T follicular helper cell (primary cell): ENCODE results near the gene ZNF438.

Source experiments
- DNase-seq: peaks from one replicate; pipeline ENCODE4 v3.0.0-alpha.2; 2020; ENCODE audit warnings: low read depth

Gene ZNF438

DNA sequence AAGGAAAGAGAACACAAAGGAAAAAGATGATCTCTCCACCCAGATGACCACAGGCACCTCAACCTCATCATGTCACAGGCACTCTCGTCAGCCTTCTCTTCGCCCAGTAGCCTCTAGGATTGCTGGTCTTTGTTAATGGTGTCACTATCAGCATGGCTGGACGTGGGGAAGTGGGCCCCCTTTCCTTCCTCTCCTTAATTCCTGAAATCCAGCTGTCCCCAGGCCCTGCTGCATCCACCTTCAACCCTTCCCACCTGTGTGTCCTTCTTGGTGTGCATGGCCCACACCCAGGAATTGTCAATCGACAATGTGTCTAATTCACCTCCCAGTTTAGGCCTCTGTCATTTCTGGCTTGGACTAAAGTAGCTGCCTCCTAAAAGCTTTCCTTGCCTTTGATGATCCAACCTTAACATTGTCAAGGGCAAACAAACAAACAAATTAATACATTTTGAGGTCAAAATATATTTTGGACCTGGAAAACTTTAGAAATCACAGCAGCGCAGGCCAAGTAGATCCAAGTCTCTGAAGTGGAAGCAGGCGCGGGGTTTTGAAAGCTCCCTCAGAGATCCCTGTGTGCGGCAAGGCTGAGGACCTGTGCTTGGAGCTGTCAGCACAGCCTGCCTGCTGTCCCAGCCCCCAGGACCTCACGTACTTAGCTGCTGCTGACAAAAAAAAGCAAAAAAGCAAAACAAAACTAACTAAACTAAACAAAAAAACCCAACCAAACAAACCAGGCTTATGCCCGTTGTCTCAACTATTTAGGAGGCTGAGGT is 208.8 kb downstream of the ZNF438 start:
- DNase-seq = no peak

- DNase-seq = no peak
Measured at GRCh38 chr10:30821994-30822692, 209.5 kb downstream of the ZNF438 start.

DNA sequence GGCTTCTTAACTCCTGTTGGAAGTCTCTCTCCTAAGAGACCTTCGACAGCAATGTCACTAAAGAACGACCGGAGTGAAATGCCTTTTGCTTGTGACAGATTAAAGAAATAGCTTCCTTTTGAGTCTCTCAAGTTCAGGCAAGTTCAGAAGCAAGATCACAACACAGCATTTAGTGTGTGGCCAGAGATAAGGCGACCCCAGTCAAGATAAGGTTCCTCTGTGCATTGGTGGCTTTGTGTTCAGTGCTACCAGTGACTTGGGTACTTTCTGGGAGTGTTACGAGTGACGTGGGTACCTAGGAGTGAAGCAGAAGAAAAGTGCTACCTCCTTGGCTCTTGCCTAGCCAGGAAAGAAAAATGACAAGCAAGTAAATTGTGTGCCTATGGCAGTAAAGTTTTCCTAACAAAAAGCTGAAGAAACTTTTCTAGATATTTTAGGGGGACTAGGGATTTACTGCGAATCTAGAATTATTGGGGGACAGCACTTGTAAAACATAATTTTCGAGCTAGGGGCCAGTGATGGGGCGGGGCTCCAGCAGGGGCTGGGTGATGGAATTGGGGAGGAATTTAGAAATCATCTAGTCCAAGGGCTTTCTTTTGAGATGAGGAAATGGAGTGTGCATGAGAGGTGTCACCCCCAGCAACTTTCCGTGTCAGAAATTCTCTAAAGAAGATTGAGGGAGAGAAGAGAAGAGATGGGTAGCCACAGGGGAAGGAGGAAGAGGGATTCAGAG is 210.2 kb downstream of the ZNF438 start:
- DNase-seq = no peak

GRCh38 chr10:30820261-30820991 is 211.2 kb downstream of the ZNF438 start:
- no peak for DNase-seq

- no peak for DNase-seq
Measured at GRCh38 chr10:30819341-30820181, 212.1 kb downstream of the ZNF438 start.

GRCh38 chr10:30818854-30819253 is 212.8 kb downstream of the ZNF438 start:
- no peak for DNase-seq

DNA sequence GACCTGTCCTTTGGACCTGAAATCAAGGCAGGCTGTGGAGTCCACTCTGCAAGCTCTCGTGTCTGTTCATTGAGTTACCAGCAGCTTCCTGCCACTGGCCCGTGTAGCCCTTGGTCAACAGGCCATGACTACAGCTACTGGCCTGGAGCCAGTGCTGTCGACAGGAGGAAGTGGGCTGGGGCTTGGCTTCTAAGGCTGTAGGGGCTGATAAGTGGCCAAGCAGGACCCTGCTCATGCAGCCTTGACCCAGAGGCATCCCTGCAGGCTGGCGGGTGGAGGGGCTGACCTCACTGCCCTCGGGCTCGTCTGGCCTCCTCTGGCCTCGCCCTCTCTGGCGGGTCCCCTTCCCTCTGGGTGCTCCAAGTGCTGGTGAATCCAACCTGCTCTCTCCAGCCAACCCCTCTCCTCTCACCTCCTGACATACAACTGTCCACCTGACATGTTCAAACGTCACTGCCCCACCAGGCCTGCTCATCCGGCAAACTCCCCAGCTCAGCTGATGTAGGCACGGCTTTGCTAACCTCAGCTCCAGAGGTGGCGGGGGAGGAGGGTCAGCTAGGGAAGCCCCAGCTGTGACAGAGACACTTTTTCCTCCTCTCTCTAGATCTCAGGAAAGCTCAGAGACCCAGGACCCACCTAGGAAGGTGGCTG is 213.5 kb downstream of the ZNF438 start:
- DNase-seq = no peak

DNA sequence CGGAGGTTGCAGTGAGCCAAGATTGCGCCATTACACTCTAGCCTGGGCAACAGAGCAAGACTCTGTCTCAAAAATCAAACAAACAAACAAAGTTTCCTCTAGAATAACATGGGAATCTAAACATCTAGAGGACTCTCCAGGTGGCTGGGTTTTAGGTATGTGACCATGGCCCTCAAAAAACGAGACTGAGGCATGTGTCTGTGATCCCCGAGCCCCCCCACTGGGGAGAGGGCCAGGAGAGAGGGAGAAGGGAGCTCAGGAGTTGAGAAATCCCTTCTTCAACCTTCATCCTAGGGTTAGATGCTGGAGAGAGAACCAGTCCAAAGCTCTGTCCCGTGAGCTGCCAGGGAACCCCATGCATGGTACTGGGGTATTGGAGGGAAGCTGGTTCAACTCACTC is 214.1 kb downstream of the ZNF438 start:
- DNase-seq = no peak

DNA sequence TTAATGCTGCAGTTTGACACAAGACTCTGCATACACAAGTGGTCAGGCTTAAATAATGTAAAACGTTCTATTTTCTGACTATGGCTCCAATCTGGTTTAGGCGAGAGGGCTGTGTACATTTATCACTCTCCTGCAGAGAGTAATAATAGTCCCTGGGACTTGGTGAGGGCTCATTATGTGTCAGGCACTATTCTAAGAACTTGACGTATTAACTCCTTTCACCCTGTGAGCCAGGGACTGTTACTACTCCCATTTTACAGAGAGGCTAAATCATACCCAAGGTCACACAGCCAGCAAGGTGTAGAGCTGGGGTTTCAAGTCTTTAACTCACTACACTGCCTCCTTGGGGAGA is 214.9 kb downstream of the ZNF438 start:
- no peak for DNase-seq

- DNase-seq = no peak
Measured at GRCh38 chr10:30816159-30816819, 215.4 kb downstream of the ZNF438 start.

DNA sequence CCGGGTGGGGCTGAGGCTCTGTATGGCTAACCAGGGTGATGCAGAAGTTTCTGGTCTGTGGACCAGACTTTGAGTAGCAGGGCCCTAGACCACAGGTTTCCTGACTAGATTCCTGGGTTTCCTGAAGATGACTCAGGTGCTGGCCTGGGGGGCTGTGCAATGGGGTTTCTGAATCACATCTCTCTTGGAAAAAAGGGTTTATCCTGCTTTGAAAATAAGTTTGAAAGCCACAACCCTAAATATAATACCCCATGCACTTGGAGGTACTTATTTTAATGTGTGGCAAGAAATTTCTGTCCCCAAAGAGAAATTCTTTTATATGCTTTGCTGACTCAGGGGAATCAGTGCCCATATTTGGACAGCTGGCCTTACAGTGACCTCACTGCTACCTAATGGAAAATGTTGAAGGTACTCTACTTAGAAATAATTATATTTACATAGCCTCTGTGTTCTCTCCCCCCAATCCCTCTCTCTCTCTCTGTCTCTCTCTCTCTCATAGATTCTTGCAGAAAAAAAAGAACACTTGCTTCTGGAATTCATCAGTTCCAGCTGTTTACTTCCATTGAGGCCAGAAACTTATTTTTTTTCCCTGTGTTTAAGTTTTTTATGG is 217.7 kb downstream of the ZNF438 start:
- DNase-seq = no peak

- no peak for DNase-seq
Measured at GRCh38 chr10:30812018-30812851, 219.4 kb downstream of the ZNF438 start.

GRCh38 chr10:30811276-30812017 is 220.2 kb downstream of the ZNF438 start:
- no peak for DNase-seq

DNA sequence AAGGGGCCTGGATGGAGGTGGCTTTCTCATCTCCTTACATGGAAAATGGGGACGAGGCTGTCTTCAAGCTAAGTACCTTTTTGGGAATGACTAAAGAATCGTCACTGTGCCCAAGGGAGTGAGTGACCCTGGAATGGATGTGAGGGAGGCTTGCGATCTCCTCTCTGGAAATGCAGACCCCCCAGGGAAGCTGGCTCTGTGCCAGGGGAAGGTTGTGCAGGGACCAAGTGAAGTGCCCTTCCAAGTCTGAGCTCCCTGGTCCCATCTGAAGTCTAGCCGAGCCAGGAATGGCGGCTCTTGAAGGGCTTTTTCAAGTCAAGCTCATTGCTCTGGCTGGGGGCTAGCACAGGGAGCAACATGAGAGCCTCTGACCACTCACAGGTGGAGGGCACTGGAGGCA is 221.2 kb downstream of the ZNF438 start:
- DNase-seq = no peak

DNA sequence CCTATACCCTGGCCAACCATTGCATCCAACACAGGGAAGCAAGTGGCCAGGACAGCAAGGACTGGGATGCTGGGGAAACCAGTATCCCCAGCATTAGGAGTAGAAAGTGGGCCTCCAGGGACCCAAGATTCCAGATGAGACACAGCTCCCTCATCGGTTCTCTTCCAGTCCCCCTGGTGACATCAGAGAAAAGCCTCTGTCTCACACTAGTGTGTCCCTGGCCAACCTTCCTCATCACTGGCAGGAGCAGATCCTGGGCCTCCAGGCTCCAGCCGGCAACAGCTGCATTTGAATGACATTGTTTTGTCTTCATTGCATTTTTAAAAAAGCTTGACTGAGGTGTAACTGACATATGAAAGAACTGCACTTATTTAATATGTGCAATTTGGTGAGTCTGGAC is 224.8 kb downstream of the ZNF438 start:
- no peak for DNase-seq

GRCh38 chr10:30805061-30805460 is 226.6 kb downstream of the ZNF438 start:
- no peak for DNase-seq

DNA sequence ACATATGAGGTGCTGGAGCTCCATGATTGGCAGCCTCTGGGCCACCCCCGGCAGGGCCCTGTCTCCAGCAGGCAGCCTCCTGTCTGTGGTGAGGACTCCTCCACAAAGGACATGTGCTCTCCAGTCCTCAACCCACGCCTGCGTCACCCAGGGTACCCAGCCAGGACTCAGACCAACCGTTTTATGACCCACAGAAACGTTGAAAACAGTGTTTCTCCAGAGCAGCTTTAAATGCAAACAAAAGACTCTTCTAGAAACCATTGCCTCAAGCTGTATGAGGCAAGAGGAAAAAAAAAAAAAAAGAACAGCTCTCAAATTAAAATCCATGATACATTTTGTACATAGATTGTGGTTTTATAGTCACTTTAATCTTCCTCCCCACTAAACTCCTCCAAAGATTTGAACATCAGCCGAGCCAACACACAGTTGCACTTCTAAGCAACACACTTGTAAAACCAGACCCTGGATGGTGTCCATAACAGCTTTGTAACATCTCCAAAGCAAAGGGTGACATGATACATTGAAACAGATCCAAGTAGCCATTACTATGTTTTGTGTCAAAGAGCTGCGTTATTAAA is 227.1 kb downstream of the ZNF438 start:
- DNase-seq = no peak

- DNase-seq = no peak
Measured at GRCh38 chr10:30803892-30804322, 227.8 kb downstream of the ZNF438 start.
